Measurements from ENCODE around the gene NEDD4L.

NEDD4L gene

GRCh38 chr18:58101291-58101794 lies 57.3 kb downstream of the NEDD4L start:
- H3K4me1 ChIP-seq (ENCODE audit: control insufficient read depth in 1 of 2, insufficient read depth in 2 of 2, low read length in 2 of 2) = peaks cover 36 to 51% of the 10 kb centered on the region in 2 donors
- H3K9me3 ChIP-seq (ENCODE audit: control insufficient read depth in 1 of 2, low read length in 2 of 2) = no peaks in the 10 kb centered on the region
- H3K27me3 ChIP-seq (ENCODE audit: control insufficient read depth in 1 of 2, insufficient read depth in 2 of 2, low read length in 2 of 2) = no peaks in the 10 kb centered on the region
- H3K36me3 ChIP-seq (ENCODE audit: control insufficient read depth in 1 of 2, insufficient read depth in 2 of 2, low read length in 2 of 2) = no peaks in the 10 kb centered on the region
- H3K9ac ChIP-seq (ENCODE audit: low read depth in 1 of 2, low read length in 2 of 2) = no peak overlapping the region
- no peak overlapping the region for H3K27ac ChIP-seq (ENCODE audit: low read depth, low read length)
- H3K4me3 ChIP-seq (ENCODE audit: low read depth in 1 of 2, low read length in 2 of 2) = no peak overlapping the region

GRCh38 chr18:58102018-58102417 lies 58.0 kb downstream of the NEDD4L start:
- H3K9ac ChIP-seq (ENCODE audit: low read depth in 1 of 2, low read length in 2 of 2) = no peak overlapping the region
- H3K4me1 ChIP-seq (ENCODE audit: control insufficient read depth in 1 of 2, insufficient read depth in 2 of 2, low read length in 2 of 2) = peaks cover 32 to 46% of the 10 kb centered on the region in 2 donors

GRCh38 chr18:58102875-58103274 lies 58.8 kb downstream of the NEDD4L start:
- no peak overlapping the region for H3K27ac ChIP-seq (ENCODE audit: low read depth, low read length)
- no peak overlapping the region for H3K4me3 ChIP-seq (ENCODE audit: low read depth in 1 of 2, low read length in 2 of 2)
- no peaks in the 10 kb centered on the region for H3K9me3 ChIP-seq (ENCODE audit: control insufficient read depth in 1 of 2, low read length in 2 of 2)
- no peak overlapping the region for H3K9ac ChIP-seq (ENCODE audit: low read depth in 1 of 2, low read length in 2 of 2)
- H3K36me3 ChIP-seq (ENCODE audit: control insufficient read depth in 1 of 2, insufficient read depth in 2 of 2, low read length in 2 of 2) = no peaks in the 10 kb centered on the region
- no peaks in the 10 kb centered on the region for H3K27me3 ChIP-seq (ENCODE audit: control insufficient read depth in 1 of 2, insufficient read depth in 2 of 2, low read length in 2 of 2)
- peaks cover 23 to 37% of the 10 kb centered on the region in 2 donors for H3K4me1 ChIP-seq (ENCODE audit: control insufficient read depth in 1 of 2, insufficient read depth in 2 of 2, low read length in 2 of 2)

More at GRCh38 chr18:58102018-58102417, 58.0 kb downstream of the NEDD4L start:
- Histone ChIP-seq H3K36me3 (ENCODE audit: control insufficient read depth in 1 of 2, insufficient read depth in 2 of 2, low read length in 2 of 2) (no peaks in the 10 kb centered on the region), H3K27me3 (ENCODE audit: control insufficient read depth in 1 of 2, insufficient read depth in 2 of 2, low read length in 2 of 2) (no peaks in the 10 kb centered on the region), H3K9me3 (ENCODE audit: control insufficient read depth in 1 of 2, low read length in 2 of 2) (no peaks in the 10 kb centered on the region), H3K27ac (ENCODE audit: low read depth, low read length) (no peak overlapping the region), H3K4me3 (ENCODE audit: low read depth in 1 of 2, low read length in 2 of 2) (no peak overlapping the region)

GRCh38 chr18:58103339-58103985 lies 59.4 kb downstream of the NEDD4L start:
- Histone ChIP-seq H3K27ac (ENCODE audit: low read depth, low read length) (no peak overlapping the region), H3K9me3 (ENCODE audit: control insufficient read depth in 1 of 2, low read length in 2 of 2) (no peaks in the 10 kb centered on the region), H3K36me3 (ENCODE audit: control insufficient read depth in 1 of 2, insufficient read depth in 2 of 2, low read length in 2 of 2) (no peaks in the 10 kb centered on the region), H3K9ac (ENCODE audit: low read depth in 1 of 2, low read length in 2 of 2) (no peak overlapping the region), H3K27me3 (ENCODE audit: control insufficient read depth in 1 of 2, insufficient read depth in 2 of 2, low read length in 2 of 2) (no peaks in the 10 kb centered on the region), H3K4me3 (ENCODE audit: low read depth in 1 of 2, low read length in 2 of 2) (peak overlapping the region; percentile 53 to 59), H3K4me1 (ENCODE audit: control insufficient read depth in 1 of 2, insufficient read depth in 2 of 2, low read length in 2 of 2) (peaks cover 18 to 31% of the 10 kb centered on the region in 2 donors)

DNA sequence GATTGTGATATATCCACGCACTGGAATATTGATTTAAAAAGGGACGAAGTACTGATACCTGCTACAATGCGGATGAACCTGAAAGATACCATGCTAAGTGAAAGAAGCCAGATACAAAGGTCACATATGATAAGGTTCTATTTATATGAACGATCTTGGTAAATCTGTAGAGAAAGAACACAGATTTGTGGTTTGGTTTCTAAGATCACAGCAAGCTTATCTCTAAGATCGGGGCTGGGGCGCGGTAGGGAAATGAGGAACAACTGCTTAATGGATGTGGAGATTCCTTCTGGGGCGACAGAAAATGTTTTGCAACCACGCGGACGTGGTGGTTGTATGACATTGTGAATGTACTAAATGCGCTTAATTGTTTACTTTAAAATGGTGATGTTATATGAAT lies 60.1 kb downstream of the NEDD4L start:
- Histone ChIP-seq H3K4me3 (ENCODE audit: low read depth in 1 of 2, low read length in 2 of 2) (peak overlapping the region; percentile 53 to 59), H3K27ac (ENCODE audit: low read depth, low read length) (no peak overlapping the region), H3K27me3 (ENCODE audit: control insufficient read depth in 1 of 2, insufficient read depth in 2 of 2, low read length in 2 of 2) (no peaks in the 10 kb centered on the region), H3K36me3 (ENCODE audit: control insufficient read depth in 1 of 2, insufficient read depth in 2 of 2, low read length in 2 of 2) (no peaks in the 10 kb centered on the region), H3K4me1 (ENCODE audit: control insufficient read depth in 1 of 2, insufficient read depth in 2 of 2, low read length in 2 of 2) (peaks cover 18 to 31% of the 10 kb centered on the region in 2 donors), H3K9me3 (ENCODE audit: control insufficient read depth in 1 of 2, low read length in 2 of 2) (no peaks in the 10 kb centered on the region), H3K9ac (ENCODE audit: low read depth in 1 of 2, low read length in 2 of 2) (no peak overlapping the region)

DNA sequence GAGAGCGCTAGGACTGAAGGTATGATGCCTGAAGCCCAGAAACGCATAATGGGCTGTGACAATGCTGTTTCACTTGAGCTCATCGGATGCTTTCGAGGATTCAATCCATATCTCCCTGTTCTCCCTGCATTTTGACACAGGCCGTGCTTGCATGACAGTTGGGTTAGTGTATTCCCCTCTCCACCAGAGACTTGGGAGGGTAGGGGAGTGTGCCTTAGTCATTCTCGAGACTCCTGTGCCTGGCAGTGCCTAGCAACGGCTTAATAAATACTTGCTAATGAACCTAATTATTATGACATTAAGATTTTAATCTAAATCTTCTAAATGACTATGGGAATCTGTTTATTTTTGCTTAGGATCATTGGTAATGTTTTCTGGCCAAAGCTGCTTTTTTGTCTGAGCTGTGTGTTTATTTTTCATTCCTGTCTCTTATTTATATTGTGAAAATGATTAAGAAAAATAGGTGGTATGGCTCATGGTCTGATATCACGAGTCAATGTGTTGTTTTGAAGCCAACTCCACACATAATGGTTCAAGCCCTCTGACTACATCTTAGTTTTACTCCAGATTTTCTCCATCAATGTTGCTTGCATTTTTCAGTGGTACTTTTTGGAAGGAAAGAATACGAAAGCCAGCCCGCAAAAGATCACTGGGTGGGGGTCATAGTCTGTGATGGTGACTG lies 61.3 kb downstream of the NEDD4L start:
- peaks cover 18 to 26% of the 10 kb centered on the region in 2 donors for H3K4me1 ChIP-seq (ENCODE audit: control insufficient read depth in 1 of 2, insufficient read depth in 2 of 2, low read length in 2 of 2)
- no peak overlapping the region for H3K27ac ChIP-seq (ENCODE audit: low read depth, low read length)
- H3K4me3 ChIP-seq (ENCODE audit: low read depth in 1 of 2, low read length in 2 of 2) = no peak overlapping the region
- no peaks in the 10 kb centered on the region for H3K9me3 ChIP-seq (ENCODE audit: control insufficient read depth in 1 of 2, low read length in 2 of 2)
- H3K27me3 ChIP-seq (ENCODE audit: control insufficient read depth in 1 of 2, insufficient read depth in 2 of 2, low read length in 2 of 2) = no peaks in the 10 kb centered on the region
- no peak overlapping the region for H3K9ac ChIP-seq (ENCODE audit: low read depth in 1 of 2, low read length in 2 of 2)
- H3K36me3 ChIP-seq (ENCODE audit: control insufficient read depth in 1 of 2, insufficient read depth in 2 of 2, low read length in 2 of 2) = no peaks in the 10 kb centered on the region

- Histone ChIP-seq H3K27me3 (ENCODE audit: control insufficient read depth in 1 of 2, insufficient read depth in 2 of 2, low read length in 2 of 2) (no peaks in the 10 kb centered on the region), H3K9ac (ENCODE audit: low read depth in 1 of 2, low read length in 2 of 2) (no peak overlapping the region), H3K36me3 (ENCODE audit: control insufficient read depth in 1 of 2, insufficient read depth in 2 of 2, low read length in 2 of 2) (no peaks in the 10 kb centered on the region), H3K9me3 (ENCODE audit: control insufficient read depth in 1 of 2, low read length in 2 of 2) (no peaks in the 10 kb centered on the region), H3K4me1 (ENCODE audit: control insufficient read depth in 1 of 2, insufficient read depth in 2 of 2, low read length in 2 of 2) (peaks cover 18 to 25% of the 10 kb centered on the region in 2 donors), H3K27ac (ENCODE audit: low read depth, low read length) (no peak overlapping the region), H3K4me3 (ENCODE audit: low read depth in 1 of 2, low read length in 2 of 2) (no peak overlapping the region)
Observed at GRCh38 chr18:58105888-58106260, 61.8 kb downstream of the NEDD4L start.

- no peak overlapping the region for H3K4me3 ChIP-seq (ENCODE audit: low read depth in 1 of 2, low read length in 2 of 2)
- H3K27ac ChIP-seq (ENCODE audit: low read depth, low read length) = no peak overlapping the region
- H3K9ac ChIP-seq (ENCODE audit: low read depth in 1 of 2, low read length in 2 of 2) = no peak overlapping the region
- H3K36me3 ChIP-seq (ENCODE audit: control insufficient read depth in 1 of 2, insufficient read depth in 2 of 2, low read length in 2 of 2) = no peaks in the 10 kb centered on the region
- no peaks in the 10 kb centered on the region for H3K9me3 ChIP-seq (ENCODE audit: control insufficient read depth in 1 of 2, low read length in 2 of 2)
- H3K27me3 ChIP-seq (ENCODE audit: control insufficient read depth in 1 of 2, insufficient read depth in 2 of 2, low read length in 2 of 2) = no peaks in the 10 kb centered on the region
- H3K4me1 ChIP-seq (ENCODE audit: control insufficient read depth in 1 of 2, insufficient read depth in 2 of 2, low read length in 2 of 2) = peaks cover 18 to 25% of the 10 kb centered on the region in 2 donors
Observed at GRCh38 chr18:58106289-58107070, 62.5 kb downstream of the NEDD4L start.

DNA sequence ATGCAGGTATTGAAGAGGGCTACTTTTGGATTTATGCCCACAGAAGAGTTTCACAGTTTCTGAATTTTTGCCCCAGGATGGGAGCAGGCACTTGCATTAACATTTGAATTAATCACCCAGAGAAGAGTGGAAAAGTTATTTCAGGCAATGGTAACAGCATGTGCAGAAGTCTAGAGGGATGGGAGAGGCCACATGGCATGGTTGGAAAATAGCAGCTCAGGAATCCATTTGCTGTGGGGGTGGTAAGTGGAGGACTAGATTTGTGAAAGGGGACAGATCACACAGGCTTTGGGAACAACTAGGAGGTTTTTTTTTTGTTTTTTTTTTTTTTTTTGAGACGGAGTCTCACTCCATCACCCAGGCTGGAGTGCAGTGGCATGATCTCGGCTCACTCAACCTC lies 65.2 kb downstream of the NEDD4L start:
- Histone ChIP-seq H3K27me3 (ENCODE audit: control insufficient read depth in 1 of 2, insufficient read depth in 2 of 2, low read length in 2 of 2) (no peaks in the 10 kb centered on the region), H3K4me3 (ENCODE audit: low read depth in 1 of 2, low read length in 2 of 2) (no peak overlapping the region), H3K27ac (ENCODE audit: low read depth, low read length) (no peak overlapping the region), H3K9ac (ENCODE audit: low read depth in 1 of 2, low read length in 2 of 2) (no peak overlapping the region), H3K9me3 (ENCODE audit: control insufficient read depth in 1 of 2, low read length in 2 of 2) (no peaks in the 10 kb centered on the region), H3K36me3 (ENCODE audit: control insufficient read depth in 1 of 2, insufficient read depth in 2 of 2, low read length in 2 of 2) (no peaks in the 10 kb centered on the region), H3K4me1 (ENCODE audit: control insufficient read depth in 1 of 2, insufficient read depth in 2 of 2, low read length in 2 of 2) (peaks cover 8 to 15% of the 10 kb centered on the region in 2 donors)

- no peaks in the 10 kb centered on the region for H3K36me3 ChIP-seq (ENCODE audit: control insufficient read depth in 1 of 2, insufficient read depth in 2 of 2, low read length in 2 of 2)
- H3K9me3 ChIP-seq (ENCODE audit: control insufficient read depth in 1 of 2, low read length in 2 of 2) = no peaks in the 10 kb centered on the region
- no peak overlapping the region for H3K27ac ChIP-seq (ENCODE audit: low read depth, low read length)
- peaks cover under 1 to 9% of the 10 kb centered on the region in 2 donors for H3K4me1 ChIP-seq (ENCODE audit: control insufficient read depth in 1 of 2, insufficient read depth in 2 of 2, low read length in 2 of 2)
- no peaks in the 10 kb centered on the region for H3K27me3 ChIP-seq (ENCODE audit: control insufficient read depth in 1 of 2, insufficient read depth in 2 of 2, low read length in 2 of 2)
- no peak overlapping the region for H3K9ac ChIP-seq (ENCODE audit: low read depth in 1 of 2, low read length in 2 of 2)
- H3K4me3 ChIP-seq (ENCODE audit: low read depth in 1 of 2, low read length in 2 of 2) = no peak overlapping the region
Observed at GRCh38 chr18:58110398-58110797, 66.4 kb downstream of the NEDD4L start.

All from duodenal mucosa (tissue), 2 donors.